Endothelial cell of umbilical vein (primary cell): ENCODE results near the gene RNASEH2A. TPM values are rescaled to one million over a fixed set of nuclear protein-coding genes. Genes with fewer than 3 reads are reported as not detected.
A peak's percentile ranks its signal among the peaks of the same experiment; 100 is the strongest.

Experiments used
- BruUV-seq: library from RNA; stranded (reverse); fragments of 400-500 nt; replicated peaks from 2 replicates; lab custom pipeline; 2021; lab: Mats Ljungman, UMichigan
- CTCF ChIA-PET: fragments of 300-600, 350-600 bp; sonication (Branson Sonifier 250); formaldehyde crosslinking; loops from one replicate; lab custom pipeline; 2021; ENCODE audit warnings: antibody characterized with exemption, inconsistent platforms; lab: Charles Lee
- POLR2A ChIA-PET: fragments of 300-600, 350-600 bp; sonication (Branson Sonifier 250); formaldehyde crosslinking; loops from one replicate; lab custom pipeline; 2021; ENCODE audit warnings: antibody characterized with exemption, inconsistent platforms; lab: Charles Lee
- DNase-seq: peaks from one replicate; pipeline ENCODE4 v3.0.0-alpha.2; 2011; ENCODE audit warnings: low read depth, low spot score
- FAIRE-seq: peaks from 2 replicates; lab custom pipeline; 2011; peaks lifted over from hg19 to GRCh38; lab: Jason Lieb, UNC
- H2AFZ ChIP-seq: 2 replicates; pipeline ENCODE4 v1.6.0; 2012; ENCODE audit warnings: low read depth, low read length, control low read depth, inconsistent platforms
- H3K27ac ChIP-seq: 2 replicates; pipeline ENCODE4 v1.5.1; 2011; ENCODE audit warnings: low read depth, mild to moderate bottlenecking, control low read depth, low read length, moderate library complexity; ENCODE audit not compliant: insufficient read depth
- H3K27me3 ChIP-seq, 2 experiments: 2 replicates each; pipeline versions ENCODE4 v1.6.0 to v1.6.1; 2011; ENCODE audit warnings: low read length in 2 of 2, mixed read lengths in 1 of 2; ENCODE audit not compliant: control insufficient read depth in 2 of 2, insufficient read depth in 2 of 2
- H3K36me3 ChIP-seq, 2 experiments: 2 replicates in 1 of 2; 3 replicates in 1 of 2; pipeline ENCODE4 v1.5.1; 2011; ENCODE audit warnings: low read length in 2 of 2, mild to moderate bottlenecking in 1 of 2, moderate library complexity in 1 of 2; ENCODE audit not compliant: control insufficient read depth in 2 of 2, insufficient read depth in 2 of 2; ENCODE audit errors: extremely low read depth in 1 of 2
- H3K4me1 ChIP-seq: 3 replicates; pipeline ENCODE4 v1.5.1; 2011; ENCODE audit warnings: mild to moderate bottlenecking, low read length; ENCODE audit not compliant: control insufficient read depth, insufficient read depth; ENCODE audit errors: extremely low read depth
- H3K4me2 ChIP-seq: 2 replicates; pipeline ENCODE4 v1.6.1; 2011; ENCODE audit warnings: low read length, control low read depth, mixed read lengths; ENCODE audit not compliant: insufficient read depth
- H3K4me3 ChIP-seq, 3 experiments: fragments of 200-600 bp in 1 of 3; sonication (generic), shearing (Covaris generic) in 1 of 3; replicated peaks in 1 of 3; 2 replicates each; pipeline ENCODE4 v1.5.1; 2011 to 2016; ENCODE audit warnings: control low read depth in 3 of 3, low read length in 3 of 3, mild to moderate bottlenecking in 2 of 3, inconsistent platforms in 1 of 3, low read depth in 1 of 3, moderate library complexity in 1 of 3; ENCODE audit not compliant: insufficient read depth in 1 of 3
- H3K79me2 ChIP-seq: 2 replicates; pipeline ENCODE4 v1.6.0; 2012; ENCODE audit warnings: low read length, inconsistent platforms; ENCODE audit not compliant: control insufficient read depth, insufficient read depth
- H3K9ac ChIP-seq: replicated peaks from 2 replicates; pipeline ENCODE3; 2011; ENCODE audit warnings: low read length, control low read depth; ENCODE audit not compliant: insufficient read depth; ENCODE audit errors: extremely low read depth
- H3K9me1 ChIP-seq: replicated peaks from 3 replicates; pipeline ENCODE4 v1.6.0; 2011; ENCODE audit warnings: mild to moderate bottlenecking, low read length; ENCODE audit not compliant: control insufficient read depth, insufficient read depth; ENCODE audit errors: extremely low read depth
- H3K9me3 ChIP-seq: replicated peaks from 2 replicates; pipeline ENCODE4 v1.5.1; 2012; ENCODE audit warnings: low read length, inconsistent platforms; ENCODE audit not compliant: control insufficient read depth, insufficient read depth
- H4K20me1 ChIP-seq: replicated peaks from 2 replicates; pipeline ENCODE3; 2011; ENCODE audit warnings: mild to moderate bottlenecking, low read length; ENCODE audit not compliant: control insufficient read depth, insufficient read depth; ENCODE audit errors: extremely low read depth
- EZH2 ChIP-seq: IDR thresholded peaks from 2 replicates; pipeline ENCODE4 v1.6.1; 2012; ENCODE audit warnings: borderline replicate concordance, low read depth, mild to moderate bottlenecking, moderate library complexity, low read length, inconsistent platforms; ENCODE audit not compliant: severe bottlenecking
- FOS ChIP-seq: IDR thresholded peaks from 2 replicates; pipeline ENCODE4 v1.6.1; 2011; ENCODE audit warnings: mild to moderate bottlenecking, low read length, moderate library complexity, borderline replicate concordance; ENCODE audit not compliant: insufficient read depth
- GATA2 ChIP-seq: IDR thresholded peaks from 2 replicates; pipeline ENCODE4 v1.7.0; 2011; ENCODE audit warnings: low read depth, mild to moderate bottlenecking, moderate library complexity, mixed read lengths, low read length; ENCODE audit not compliant: insufficient read length, insufficient read depth
- JUN ChIP-seq: IDR thresholded peaks from 2 replicates; pipeline ENCODE4 v1.6.1; 2011; ENCODE audit warnings: borderline replicate concordance, low read depth; ENCODE audit not compliant: insufficient read length, insufficient read depth
- MYC ChIP-seq: IDR thresholded peaks from one replicate; pipeline ENCODE4 v1.6.1; 2011; ENCODE audit warnings: mild to moderate bottlenecking, low read depth, low read length
- POLR2A ChIP-seq: IDR thresholded peaks from 2 replicates; pipeline ENCODE4 v1.6.1; 2012; ENCODE audit warnings: low read depth, mild to moderate bottlenecking, control low read depth, low read length
- POLR2AphosphoS5 ChIP-seq: IDR thresholded peaks from 2 replicates; pipeline ENCODE4 v1.6.1; 2012; ENCODE audit warnings: low read depth, mild to moderate bottlenecking, control low read depth, low read length, moderate library complexity; ENCODE audit not compliant: insufficient read depth
- dilution Hi-C: fragments of 300-500 bp; cut with MboI; formaldehyde crosslinking; loops from one replicate; pipeline ENCODE4 v1.15.0; 2019; ENCODE audit warnings: low sequenced_read_pairs; ENCODE audit not compliant: extremely low pct_ligation_motif_present
- intact Hi-C: fragments of 100-400 bp; cut with micrococcal nuclease; formaldehyde crosslinking; loops from one replicate; pipeline ENCODE4 v1.10.0; 2022
- polyA plus RNA-seq, 4 experiments: library from polyadenylated mRNA; depleted of rRNA in 3 of 4; stranded (reverse) in 3 of 4; unstranded in 1 of 4; fragments of >200 nt; gene quantifications; 2 replicates each; pipeline versions ENCODE4 v1.2.1 to v1.2.3, GENCODE V29; 2011 to 2012; ENCODE audit warnings: missing spikeins in 1 of 4
- total RNA-seq: library from RNA; stranded (reverse); gene quantifications from 2 replicates; pipeline ENCODE4 v1.2.3, GENCODE V29; 2021
- TF ChIP-seq, protein P1 (sequence below): IDR thresholded peaks from 2 replicates; pipeline ENCODE4 v1.6.1; 2011; ENCODE audit not compliant: insufficient read depth, insufficient read length
- TF ChIP-seq, protein P2 (sequence below), 2 donors: IDR thresholded peaks; 1 replicate in 1 of 2; 2 replicates in 1 of 2; pipeline ENCODE4 v1.5.1; 2011; ENCODE audit warnings: low read length in 2 of 2, mild to moderate bottlenecking in 2 of 2, moderate library complexity in 2 of 2, control low read depth in 1 of 2, inconsistent platforms in 1 of 2, low read depth in 1 of 2; ENCODE audit not compliant: insufficient read depth in 1 of 2; ENCODE audit errors: extremely low read depth in 1 of 2

RNASEH2A gene
- total and polyA plus RNA-seq, 2 donors (not counting 3 experiments of a cell fraction or from before 2014, with no cell fraction given) = 25.6 to 45.4 TPM

DNA sequence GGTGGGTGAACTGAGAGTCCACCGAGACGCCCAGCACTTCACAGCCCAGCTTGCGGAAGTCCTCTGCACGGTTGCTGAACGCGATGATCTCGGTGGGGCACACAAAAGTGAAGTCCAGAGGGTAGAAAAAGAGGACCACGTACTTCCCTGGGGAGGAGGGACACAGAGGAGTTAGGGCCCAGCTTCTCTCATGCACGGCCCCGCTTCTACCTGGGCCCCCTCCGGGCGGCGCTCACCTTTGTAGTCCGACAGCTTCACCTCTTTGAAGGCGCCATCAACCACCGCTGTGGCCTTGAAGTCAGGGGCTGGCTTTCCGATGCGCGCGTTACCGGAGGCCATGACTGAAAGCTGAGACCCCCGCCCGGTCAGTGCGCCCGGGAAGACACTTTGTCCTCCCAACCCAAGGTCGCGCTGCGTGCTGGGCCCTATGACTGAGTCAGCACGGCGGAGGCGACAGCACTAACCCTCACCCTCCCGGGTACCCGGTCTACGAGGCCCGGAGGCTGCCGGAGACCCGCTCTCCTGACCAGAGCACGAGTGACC, 5.4 kb upstream of the RNASEH2A start:
- H3K36me3 ChIP-seq = peaks cover 0 to 12% of the 10 kb centered on the region in 2 experiments
- POLR2A ChIA-PET = interaction anchor here (0.6 to 1.4 kb wide), 2 partner anchors 9 to 62 kb away, joined by 4 to 5 read pairs; partner anchors contain the start of gene JUNB
- H3K27me3 ChIP-seq = no peaks in the 10 kb centered on the region
- H3K9ac ChIP-seq = peak overlapping the region; percentile 57
- intact Hi-C loops = loop anchor here (2.0 kb wide), 1 partner anchor 46 kb away; no protein-coding TSS in a partner anchor
- FAIRE-seq (no peak), DNase-seq (no peak)
- H3K79me2 ChIP-seq = peaks cover 14% of the 10 kb centered on the region
- H3K4me2 ChIP-seq = peak overlapping the region; percentile 68
- H4K20me1 ChIP-seq = no peaks in the 10 kb centered on the region
- no peak for TF ChIP-seq POLR2AphosphoS5
- TF ChIP-seq, protein P1, sequence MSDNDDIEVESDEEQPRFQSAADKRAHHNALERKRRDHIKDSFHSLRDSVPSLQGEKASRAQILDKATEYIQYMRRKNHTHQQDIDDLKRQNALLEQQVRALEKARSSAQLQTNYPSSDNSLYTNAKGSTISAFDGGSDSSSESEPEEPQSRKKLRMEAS = no peak
- no peak for TF ChIP-seq POLR2A
- no peak for TF ChIP-seq GATA2
- TF ChIP-seq FOS = no peak
- no peak for TF ChIP-seq JUN
- TF ChIP-seq EZH2 = no peak
- no peak for TF ChIP-seq MYC
- TF ChIP-seq, protein P2, sequence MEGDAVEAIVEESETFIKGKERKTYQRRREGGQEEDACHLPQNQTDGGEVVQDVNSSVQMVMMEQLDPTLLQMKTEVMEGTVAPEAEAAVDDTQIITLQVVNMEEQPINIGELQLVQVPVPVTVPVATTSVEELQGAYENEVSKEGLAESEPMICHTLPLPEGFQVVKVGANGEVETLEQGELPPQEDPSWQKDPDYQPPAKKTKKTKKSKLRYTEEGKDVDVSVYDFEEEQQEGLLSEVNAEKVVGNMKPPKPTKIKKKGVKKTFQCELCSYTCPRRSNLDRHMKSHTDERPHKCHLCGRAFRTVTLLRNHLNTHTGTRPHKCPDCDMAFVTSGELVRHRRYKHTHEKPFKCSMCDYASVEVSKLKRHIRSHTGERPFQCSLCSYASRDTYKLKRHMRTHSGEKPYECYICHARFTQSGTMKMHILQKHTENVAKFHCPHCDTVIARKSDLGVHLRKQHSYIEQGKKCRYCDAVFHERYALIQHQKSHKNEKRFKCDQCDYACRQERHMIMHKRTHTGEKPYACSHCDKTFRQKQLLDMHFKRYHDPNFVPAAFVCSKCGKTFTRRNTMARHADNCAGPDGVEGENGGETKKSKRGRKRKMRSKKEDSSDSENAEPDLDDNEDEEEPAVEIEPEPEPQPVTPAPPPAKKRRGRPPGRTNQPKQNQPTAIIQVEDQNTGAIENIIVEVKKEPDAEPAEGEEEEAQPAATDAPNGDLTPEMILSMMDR (IDR thresholded peaks at IDR 0.05; ENCODE audit: extremely low read depth in 1 of 2, insufficient read depth in 1 of 2, low read depth in 1 of 2, low read length in 2 of 2) = no peak
- H3K9me1 ChIP-seq = no peaks in the 10 kb centered on the region
- dilution Hi-C loops = no loop called here
- H3K27ac ChIP-seq = no peak overlapping the region
- BruUV-seq = TSS peak; percentile 48
- H3K4me1 ChIP-seq = peaks cover 13% of the 10 kb centered on the region
- CTCF ChIA-PET = interaction anchor here (4.1 to 13.8 kb wide), 3 partner anchors 24 to 46 kb away, joined by 30 to 524 read pairs (median 387); partner anchors contain the start of gene HOOK2
- H2AFZ ChIP-seq = peak overlapping the region; percentile 63
- no peaks in the 10 kb centered on the region for H3K9me3 ChIP-seq
- H3K4me3 ChIP-seq = peak overlapping the region; percentile 40 to 72 (median 64)
